Measurements from ENCODE around the gene SYNE2.

SYNE2 gene

GRCh38 chr14:64075613-64076005, 222.8 kb downstream of the SYNE2 start:
- no peak for ATAC-seq
- DNase-seq: no peak
- H3K4me3 Mint-ChIP-seq: no peak overlapping the region
- no peak overlapping the region for H3K27ac Mint-ChIP-seq
- no peaks in the 10 kb centered on the region for H3K27me3 Mint-ChIP-seq
- H3K4me1 Mint-ChIP-seq: no peaks in the 10 kb centered on the region
- H3K9me3 Mint-ChIP-seq: no peaks in the 10 kb centered on the region

GRCh38 chr14:64080452-64080851, 227.6 kb downstream of the SYNE2 start:
- no peak overlapping the region for H3K4me3 Mint-ChIP-seq
- H3K9me3 Mint-ChIP-seq: no peaks in the 10 kb centered on the region
- ATAC-seq: no peak
- DNase-seq: no peak
- H3K27me3 Mint-ChIP-seq: no peaks in the 10 kb centered on the region
- no peak overlapping the region for H3K27ac Mint-ChIP-seq
- H3K4me1 Mint-ChIP-seq: no peaks in the 10 kb centered on the region

GRCh38 chr14:64081174-64081746, 228.5 kb downstream of the SYNE2 start:
- Mint-ChIP-seq H3K27me3 (no peaks in the 10 kb centered on the region), H3K27ac (no peak overlapping the region), H3K4me1 (no peaks in the 10 kb centered on the region), H3K4me3 (no peak overlapping the region), H3K9me3 (no peaks in the 10 kb centered on the region)
- ATAC-seq: no peak
- DNase-seq: no peak

- Mint-ChIP-seq H3K4me1 (no peaks in the 10 kb centered on the region), H3K27ac (no peak overlapping the region)
- no peak for ATAC-seq
These were observed 230.0 kb downstream of the SYNE2 start for GRCh38 chr14:64082837-64083236.

GRCh38 chr14:64088647-64088964, 235.8 kb downstream of the SYNE2 start:
- DNase-seq (no peak), ATAC-seq (no peak)
- Mint-ChIP-seq H3K27ac (no peak overlapping the region), H3K9me3 (no peaks in the 10 kb centered on the region), H3K27me3 (no peaks in the 10 kb centered on the region), H3K4me3 (no peak overlapping the region), H3K4me1 (no peaks in the 10 kb centered on the region)

More at GRCh38 chr14:64082837-64083236, 230.0 kb downstream of the SYNE2 start:
- no peaks in the 10 kb centered on the region for H3K9me3 Mint-ChIP-seq
- DNase-seq: no peak
- H3K4me3 Mint-ChIP-seq: no peak overlapping the region
- H3K27me3 Mint-ChIP-seq: no peaks in the 10 kb centered on the region

GRCh38 chr14:64089920-64090319, 237.1 kb downstream of the SYNE2 start:
- ATAC-seq: no peak
- Mint-ChIP-seq H3K4me3 (no peak overlapping the region), H3K27me3 (no peaks in the 10 kb centered on the region), H3K27ac (no peak overlapping the region), H3K9me3 (no peaks in the 10 kb centered on the region), H3K4me1 (no peaks in the 10 kb centered on the region)
- no peak for DNase-seq

GRCh38 chr14:64091217-64091616, 238.4 kb downstream of the SYNE2 start:
- H3K27ac Mint-ChIP-seq: no peak overlapping the region
- no peaks in the 10 kb centered on the region for H3K4me1 Mint-ChIP-seq
- no peak overlapping the region for H3K4me3 Mint-ChIP-seq
- DNase-seq: no peak
- no peak for ATAC-seq
- H3K9me3 Mint-ChIP-seq: no peaks in the 10 kb centered on the region
- H3K27me3 Mint-ChIP-seq: no peaks in the 10 kb centered on the region

GRCh38 chr14:64092338-64092737, 239.5 kb downstream of the SYNE2 start:
- no peak for DNase-seq
- H3K27me3 Mint-ChIP-seq: no peaks in the 10 kb centered on the region
- H3K4me3 Mint-ChIP-seq: no peak overlapping the region
- H3K4me1 Mint-ChIP-seq: no peaks in the 10 kb centered on the region
- H3K9me3 Mint-ChIP-seq: no peaks in the 10 kb centered on the region
- no peak overlapping the region for H3K27ac Mint-ChIP-seq
- ATAC-seq: no peak

- DNase-seq (no peak), ATAC-seq (no peak)
- no peaks in the 10 kb centered on the region for H3K4me1 Mint-ChIP-seq
- H3K27me3 Mint-ChIP-seq: no peaks in the 10 kb centered on the region
- no peaks in the 10 kb centered on the region for H3K9me3 Mint-ChIP-seq
- H3K4me3 Mint-ChIP-seq: no peak overlapping the region
- H3K27ac Mint-ChIP-seq: no peak overlapping the region
These were observed 240.1 kb downstream of the SYNE2 start for GRCh38 chr14:64092940-64093339.

GRCh38 chr14:64095620-64096019, 242.8 kb downstream of the SYNE2 start:
- Mint-ChIP-seq H3K27ac (no peak overlapping the region), H3K4me1 (no peaks in the 10 kb centered on the region), H3K9me3 (no peaks in the 10 kb centered on the region), H3K4me3 (no peak overlapping the region), H3K27me3 (no peaks in the 10 kb centered on the region)
- ATAC-seq (no peak), DNase-seq (no peak)

- Mint-ChIP-seq H3K27ac (no peak overlapping the region), H3K9me3 (no peaks in the 10 kb centered on the region), H3K4me3 (no peak overlapping the region)
These were observed 245.3 kb downstream of the SYNE2 start for GRCh38 chr14:64098120-64098519.

GRCh38 chr14:64107438-64107837, 254.6 kb downstream of the SYNE2 start:
- DNase-seq (no peak), ATAC-seq (no peak)
- Mint-ChIP-seq H3K4me1 (no peaks in the 10 kb centered on the region), H3K27ac (no peak overlapping the region), H3K4me3 (no peak overlapping the region), H3K27me3 (no peaks in the 10 kb centered on the region), H3K9me3 (no peaks in the 10 kb centered on the region)

More at GRCh38 chr14:64098120-64098519, 245.3 kb downstream of the SYNE2 start:
- Mint-ChIP-seq H3K27me3 (no peaks in the 10 kb centered on the region), H3K4me1 (no peaks in the 10 kb centered on the region)
- DNase-seq (no peak), ATAC-seq (no peak)

GRCh38 chr14:64109819-64110554, 257.2 kb downstream of the SYNE2 start:
- Mint-ChIP-seq H3K27me3 (no peaks in the 10 kb centered on the region), H3K4me3 (no peak overlapping the region), H3K27ac (peak overlapping the region in 1 of 2 donors; percentile 19), H3K9me3 (no peaks in the 10 kb centered on the region), H3K4me1 (no peaks in the 10 kb centered on the region)
- no peak for DNase-seq
- ATAC-seq: no peak

- no peaks in the 10 kb centered on the region for H3K4me1 Mint-ChIP-seq
- no peak overlapping the region for H3K4me3 Mint-ChIP-seq
- H3K27me3 Mint-ChIP-seq: no peaks in the 10 kb centered on the region
- H3K9me3 Mint-ChIP-seq: no peaks in the 10 kb centered on the region
- ATAC-seq (no peak), DNase-seq (no peak)
- H3K27ac Mint-ChIP-seq: peak overlapping the region in 1 of 2 donors; percentile 67
These were observed 258.0 kb downstream of the SYNE2 start for GRCh38 chr14:64110802-64111201.

- ATAC-seq: no peak
- H3K4me1 Mint-ChIP-seq: no peaks in the 10 kb centered on the region
- no peak overlapping the region for H3K27ac Mint-ChIP-seq
- DNase-seq: no peak
- no peak overlapping the region for H3K4me3 Mint-ChIP-seq
- H3K9me3 Mint-ChIP-seq: no peaks in the 10 kb centered on the region
- no peaks in the 10 kb centered on the region for H3K27me3 Mint-ChIP-seq
These were observed 260.3 kb downstream of the SYNE2 start for GRCh38 chr14:64112867-64113678.

- DNase-seq (no peak), ATAC-seq (no peak)
- Mint-ChIP-seq H3K27me3 (no peaks in the 10 kb centered on the region), H3K4me1 (no peaks in the 10 kb centered on the region), H3K4me3 (no peak overlapping the region), H3K9me3 (no peaks in the 10 kb centered on the region), H3K27ac (no peak overlapping the region)
These were observed 261.4 kb downstream of the SYNE2 start for GRCh38 chr14:64114166-64114565.

Data from stimulated activated naive CD8-positive, alpha-beta T cell treated with anti-CD3 and anti-CD28 coated beads, Interleukin-15, amount 100 ng/mL, for 72 hours (primary cell).